Dermis blood vessel endothelial cell (primary cell): ENCODE measurements around the gene ZNF865. TPM values are rescaled to one million over a fixed set of nuclear protein-coding genes. Genes with fewer than 3 reads are reported as not detected.
A peak's percentile ranks its signal among the peaks of the same experiment; 100 is the strongest.

Experiments used
- DNase-seq: peaks from one replicate; pipeline ENCODE4 v3.0.0; 2010
- total RNA-seq: library from RNA; depleted of rRNA; stranded (reverse); fragments of >200 nt; gene quantifications from 2 replicates; pipeline ENCODE4 v1.2.3, GENCODE V29; 2014

ZNF865 gene
- total RNA-seq, 1 donor from 2014 or later = 1.4 TPM

DNA sequence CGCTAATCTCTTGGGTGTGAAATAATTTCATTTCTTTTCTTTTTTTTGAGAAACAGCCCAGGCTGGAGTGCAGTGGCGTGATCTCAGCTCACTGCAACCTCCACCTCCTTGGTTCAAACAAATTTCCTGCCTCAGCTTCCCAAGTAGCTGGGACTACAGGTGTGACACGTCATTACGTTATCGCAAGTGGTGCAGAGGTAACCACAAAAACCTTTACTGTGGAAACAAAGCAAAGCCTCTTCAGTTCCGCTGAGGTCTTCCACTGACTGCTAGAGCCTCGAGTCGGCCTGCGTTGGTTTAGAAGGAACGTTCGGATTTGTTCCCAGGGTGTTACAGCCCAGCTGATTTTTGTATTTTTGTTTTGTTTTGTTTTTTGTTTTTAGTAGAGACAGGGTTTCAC lies 20.9 kb downstream of the ZNF865 start:
- DNase-seq = no peak

DNA sequence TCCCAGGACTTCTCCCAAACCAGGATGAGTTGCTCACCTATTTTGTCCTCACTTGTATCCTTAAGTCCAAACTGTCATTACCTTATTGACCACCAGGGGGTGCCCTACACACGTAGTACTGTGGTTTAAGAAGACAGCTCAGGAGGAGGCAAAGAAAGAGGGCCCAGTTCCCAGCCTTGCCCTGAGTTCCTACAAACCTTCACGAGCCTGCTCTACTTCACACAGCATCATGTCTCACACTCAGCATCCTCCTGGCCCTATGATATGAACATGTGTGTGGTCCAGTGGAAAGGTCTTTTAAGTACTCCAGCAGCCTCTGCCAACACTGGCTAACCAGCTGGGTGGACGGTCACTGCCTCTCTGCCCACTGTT lies 27.0 kb downstream of the ZNF865 start:
- DNase-seq = peak; percentile 99

DNA sequence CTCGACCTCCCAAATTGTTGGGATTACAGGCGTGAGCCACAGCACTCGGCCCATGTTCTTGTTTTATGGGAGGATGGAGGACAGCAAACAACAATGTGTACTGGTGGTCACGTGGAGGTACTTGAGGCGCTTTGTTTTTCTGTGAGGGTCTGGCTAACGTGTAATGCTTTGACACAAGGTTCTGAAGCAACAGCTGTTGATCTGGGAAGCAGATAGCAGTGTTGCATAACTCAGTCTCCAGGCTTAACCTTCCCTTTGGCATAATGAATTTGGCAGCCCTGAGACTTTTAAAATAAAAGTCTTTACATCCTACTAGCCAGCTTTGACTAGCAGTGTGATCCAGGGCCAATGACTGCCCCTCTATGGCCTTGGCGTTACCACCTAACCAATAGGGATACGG lies 28.4 kb downstream of the ZNF865 start:
- DNase-seq = no peak

DNA sequence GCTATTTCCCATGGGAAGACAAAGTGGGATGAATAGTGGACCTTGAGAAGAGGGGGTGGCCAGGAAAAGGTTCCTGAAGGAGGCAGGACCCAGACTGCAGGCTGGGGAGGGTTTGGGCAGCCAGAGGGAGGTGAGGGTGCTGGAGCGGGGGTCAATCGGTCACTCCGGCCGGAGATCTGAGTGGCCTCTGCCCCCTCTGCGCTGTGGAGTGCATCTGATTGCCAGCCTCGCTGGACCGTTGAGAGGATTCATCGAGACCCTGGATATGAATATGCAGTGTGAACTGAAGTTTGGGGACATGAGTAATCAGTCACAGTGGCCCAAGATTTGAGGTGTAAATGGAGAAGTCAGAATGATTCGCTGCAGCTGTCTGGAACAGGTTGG lies 29.9 kb downstream of the ZNF865 start:
- DNase-seq = no peak

DNA sequence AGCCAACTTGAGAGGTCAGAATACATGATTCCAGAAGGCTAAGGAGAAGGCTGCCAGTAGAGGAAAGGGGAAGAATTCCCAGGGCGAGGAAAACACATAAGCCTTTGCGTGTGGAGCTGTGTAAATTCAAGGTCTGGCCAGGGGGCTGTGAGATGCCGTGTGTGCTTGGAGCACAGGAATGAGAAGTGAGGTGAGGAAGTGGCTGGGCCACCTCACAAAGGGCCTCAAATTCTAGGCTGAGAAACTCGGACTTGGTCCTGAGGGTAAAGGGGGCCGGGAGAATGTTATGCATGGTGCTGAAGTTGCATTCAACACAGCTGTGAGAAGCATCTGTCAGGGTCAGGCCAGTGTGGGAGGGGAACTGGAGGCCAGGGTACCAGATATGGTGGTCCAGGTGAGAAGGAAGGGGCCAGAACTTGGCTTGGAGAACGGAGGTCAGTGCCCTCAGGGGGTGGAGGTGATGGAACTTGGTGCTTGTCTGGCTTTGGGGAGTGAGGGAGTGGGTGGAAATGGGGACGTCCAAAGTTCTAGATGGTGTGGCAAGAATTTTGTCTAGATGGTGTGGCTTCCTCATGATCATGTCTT lies 30.5 kb downstream of the ZNF865 start:
- DNase-seq = no peak

DNA sequence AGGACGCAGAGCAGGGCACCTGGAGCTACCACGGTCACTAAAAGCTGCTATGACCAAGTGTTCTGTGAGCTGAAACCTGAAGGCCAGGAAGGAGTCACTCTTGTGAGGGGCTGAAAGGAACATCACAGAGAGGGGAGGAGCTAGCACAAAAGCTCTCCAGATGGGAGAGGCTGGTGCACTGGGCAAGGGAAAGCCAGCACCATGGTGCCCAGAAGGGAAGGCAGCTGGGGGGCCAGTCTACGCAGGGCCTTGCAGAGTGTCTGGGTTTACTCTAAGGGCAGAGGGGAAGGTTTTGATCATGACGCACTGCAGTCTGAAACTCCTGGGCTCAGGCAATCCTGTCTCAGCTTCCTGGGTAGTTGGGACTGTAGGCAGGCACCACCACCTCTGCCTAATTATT lies 31.3 kb downstream of the ZNF865 start:
- no peak for DNase-seq

DNA sequence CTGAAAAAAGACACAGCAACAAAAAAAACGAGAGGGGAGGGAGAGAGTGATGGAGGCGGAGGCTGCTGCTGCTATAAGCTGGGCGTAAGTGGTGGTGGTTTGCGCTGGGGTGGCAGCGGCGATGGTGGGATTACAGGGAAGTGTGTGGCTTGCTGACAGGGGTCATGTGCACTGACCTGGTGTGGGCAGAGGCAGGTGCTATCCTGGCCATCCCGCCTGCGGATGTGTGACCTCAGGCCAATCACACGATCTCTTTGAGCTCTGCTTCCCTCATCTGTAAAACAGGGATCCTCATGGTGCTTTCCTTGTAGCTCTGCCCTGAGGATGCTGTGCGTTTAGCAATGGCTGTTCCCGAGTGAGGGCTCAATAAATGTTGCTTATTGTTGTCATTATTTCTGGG lies 32.1 kb downstream of the ZNF865 start:
- DNase-seq = no peak

DNA sequence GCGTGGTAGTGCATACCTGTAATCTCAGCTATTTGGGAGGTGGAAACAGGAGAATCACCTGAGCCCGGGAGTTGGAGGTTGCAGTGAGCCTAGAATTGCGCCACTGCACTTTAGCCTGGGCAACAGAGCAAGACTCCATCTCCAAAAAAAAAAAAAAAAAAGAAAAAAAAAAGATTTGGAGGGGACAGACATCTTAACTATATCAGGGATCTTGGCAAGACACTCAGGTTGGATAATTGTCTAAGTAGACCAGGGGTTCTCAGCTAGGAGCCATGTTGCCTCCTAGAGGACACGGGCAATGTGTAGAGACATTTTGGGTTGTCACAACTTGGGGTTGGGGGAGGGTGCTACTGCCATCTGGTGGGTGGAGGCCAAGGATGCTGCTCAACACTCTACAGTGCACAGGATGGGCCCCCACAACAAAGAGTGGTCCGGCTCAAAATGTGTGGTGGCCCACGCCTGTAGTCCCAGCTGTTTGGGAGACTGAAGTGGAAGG lies 33.5 kb downstream of the ZNF865 start:
- DNase-seq = peak; percentile 62

DNA sequence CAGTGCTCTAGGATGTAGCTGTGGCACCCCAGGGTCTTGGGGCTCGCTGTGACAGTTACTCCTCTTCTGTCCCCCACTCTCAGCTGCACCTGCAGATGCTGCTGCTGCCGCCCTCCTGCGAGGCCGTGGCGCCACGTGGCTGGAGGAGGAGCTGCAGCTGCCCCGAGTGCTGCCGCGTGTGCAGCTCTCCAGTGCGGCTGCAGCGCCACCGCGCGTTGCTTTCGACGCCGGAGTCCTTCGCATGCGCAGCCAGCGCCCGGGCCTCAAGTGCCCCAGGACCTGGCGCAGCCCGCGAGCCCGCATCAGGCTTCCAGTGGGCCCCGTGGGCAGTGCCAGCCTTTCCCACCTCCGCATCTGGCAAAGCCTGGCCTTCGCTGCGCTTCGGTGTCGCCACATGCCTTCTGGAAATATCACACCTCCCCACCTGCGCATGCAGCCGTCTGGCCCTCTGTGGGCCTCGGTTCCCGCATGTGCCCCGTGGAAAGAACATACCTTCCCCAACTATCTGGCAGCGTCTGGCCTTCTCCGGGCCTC lies 34.7 kb downstream of the ZNF865 start:
- peak; percentile 81 for DNase-seq

DNA sequence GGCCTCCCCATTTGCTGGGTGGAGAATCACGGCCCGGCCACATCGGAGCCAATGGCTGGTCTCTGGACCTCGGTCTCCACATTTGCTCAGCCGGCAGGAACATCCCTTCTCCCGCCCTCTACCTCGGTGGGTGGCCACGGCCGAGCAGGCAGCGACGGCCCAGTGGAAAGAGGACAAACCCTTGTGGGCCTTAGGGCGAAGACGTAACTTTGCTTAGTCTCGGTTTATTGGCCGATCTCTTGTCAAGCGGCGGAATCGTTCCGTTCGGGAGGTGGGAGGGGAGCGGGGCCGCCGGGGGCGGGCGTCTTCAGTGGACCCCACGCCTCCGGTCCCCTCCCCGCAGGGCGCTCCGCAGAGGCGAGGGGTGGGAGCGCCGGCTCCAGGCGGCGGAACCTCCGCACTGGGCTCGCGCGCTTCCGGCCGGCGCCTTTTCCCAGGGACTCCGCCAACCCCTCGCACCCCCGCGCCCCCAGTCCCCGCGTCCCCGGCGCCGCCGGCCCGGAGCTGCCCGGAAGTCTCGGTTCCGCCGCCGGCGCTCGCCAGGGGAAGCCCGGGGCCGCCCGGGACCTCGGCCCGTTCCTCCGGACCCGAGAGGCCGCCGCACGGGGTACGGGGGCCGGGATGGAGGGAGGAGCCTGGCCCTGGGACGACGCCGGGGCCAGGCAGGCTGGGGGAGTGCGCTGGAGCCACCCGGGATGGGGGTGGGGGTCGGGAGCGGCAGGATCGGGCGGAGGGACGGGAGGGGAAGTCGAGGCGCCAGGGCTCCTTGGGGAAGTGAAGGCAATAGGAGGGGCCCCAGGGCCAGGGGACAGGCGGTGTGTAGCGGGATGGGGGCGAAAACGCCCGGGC lies 35.4 kb downstream of the ZNF865 start, which contains the start of gene ZNF580:
TSS of gene ZNF580 (plus strand) at position 426 of the 849 bp plus-strand sequence. CDS start 1,507 bp downstream, outside the sequence.
- DNase-seq = peak; percentile 70

DNA sequence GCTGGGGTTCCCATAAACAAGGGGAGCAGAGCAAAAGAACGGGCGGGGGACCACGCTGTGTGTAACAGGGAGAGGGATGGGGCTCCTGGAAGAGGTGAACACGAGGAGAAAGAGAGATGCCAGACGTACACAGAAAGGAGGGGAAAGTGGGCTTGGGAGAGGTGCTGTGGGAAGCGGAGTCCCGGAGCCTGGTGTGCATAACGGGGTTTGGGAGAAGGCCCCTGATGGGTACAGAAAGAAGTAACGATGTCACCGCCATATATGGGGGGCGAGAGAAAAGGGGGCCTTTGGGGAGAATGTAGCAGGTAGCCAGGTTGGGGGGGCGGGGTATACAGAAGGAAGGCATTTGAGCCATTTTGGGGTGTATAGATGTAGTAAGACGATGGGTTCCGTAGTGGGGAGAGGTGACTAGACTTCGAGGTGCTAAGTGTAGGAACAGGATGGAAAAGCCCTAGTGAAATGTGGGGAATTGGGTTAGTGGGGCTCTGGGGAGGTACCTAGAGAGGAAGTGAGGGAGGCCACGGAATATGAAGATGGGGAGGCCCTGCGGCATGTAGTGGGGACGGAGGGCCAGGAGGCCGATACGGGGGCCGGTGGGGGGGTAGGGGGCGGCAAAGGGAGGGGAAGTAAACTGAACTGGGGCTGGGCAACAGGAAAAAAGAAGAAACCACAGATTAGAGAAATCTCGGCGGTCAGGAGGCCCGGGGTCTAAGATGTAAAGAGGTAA lies 36.1 kb downstream of the ZNF865 start:
- no peak for DNase-seq

DNA sequence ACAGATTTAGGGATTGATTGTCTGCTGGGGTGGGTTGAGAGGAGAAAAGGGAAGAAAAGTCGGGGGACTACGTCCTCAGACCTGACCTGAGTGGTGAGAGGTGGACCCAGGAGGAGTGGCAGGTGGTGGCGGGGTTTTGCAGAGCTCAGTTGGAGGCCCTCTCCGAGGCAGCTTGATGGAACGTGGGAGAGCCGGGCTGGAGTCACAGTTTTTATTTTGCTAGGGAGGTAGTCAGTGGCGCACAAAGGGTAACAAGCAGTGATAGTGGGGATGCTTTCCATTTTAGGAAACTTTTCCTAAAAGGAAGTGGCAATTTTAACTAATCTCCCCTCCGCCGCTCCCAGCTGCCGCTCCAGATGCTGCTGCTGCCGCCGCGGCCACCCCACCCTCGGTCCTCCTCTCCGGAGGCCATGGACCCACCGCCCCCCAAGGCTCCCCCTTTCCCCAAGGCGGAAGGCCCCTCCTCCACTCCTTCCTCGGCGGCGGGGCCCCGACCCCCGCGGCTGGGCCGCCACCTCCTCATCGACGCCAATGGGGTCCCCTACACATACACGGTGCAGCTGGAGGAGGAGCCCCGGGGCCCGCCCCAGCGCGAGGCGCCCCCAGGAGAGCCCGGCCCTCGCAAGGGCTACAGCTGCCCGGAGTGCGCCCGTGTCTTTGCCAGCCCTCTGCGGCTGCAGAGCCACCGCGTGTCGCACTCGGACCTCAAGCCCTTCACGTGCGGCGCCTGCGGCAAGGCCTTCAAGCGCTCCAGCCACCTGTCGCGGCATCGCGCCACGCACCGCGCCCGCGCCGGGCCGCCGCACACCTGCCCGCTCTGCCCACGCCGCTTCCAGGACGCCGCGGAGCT lies 36.9 kb downstream of the ZNF865 start:
- DNase-seq = peak; percentile 28

DNA sequence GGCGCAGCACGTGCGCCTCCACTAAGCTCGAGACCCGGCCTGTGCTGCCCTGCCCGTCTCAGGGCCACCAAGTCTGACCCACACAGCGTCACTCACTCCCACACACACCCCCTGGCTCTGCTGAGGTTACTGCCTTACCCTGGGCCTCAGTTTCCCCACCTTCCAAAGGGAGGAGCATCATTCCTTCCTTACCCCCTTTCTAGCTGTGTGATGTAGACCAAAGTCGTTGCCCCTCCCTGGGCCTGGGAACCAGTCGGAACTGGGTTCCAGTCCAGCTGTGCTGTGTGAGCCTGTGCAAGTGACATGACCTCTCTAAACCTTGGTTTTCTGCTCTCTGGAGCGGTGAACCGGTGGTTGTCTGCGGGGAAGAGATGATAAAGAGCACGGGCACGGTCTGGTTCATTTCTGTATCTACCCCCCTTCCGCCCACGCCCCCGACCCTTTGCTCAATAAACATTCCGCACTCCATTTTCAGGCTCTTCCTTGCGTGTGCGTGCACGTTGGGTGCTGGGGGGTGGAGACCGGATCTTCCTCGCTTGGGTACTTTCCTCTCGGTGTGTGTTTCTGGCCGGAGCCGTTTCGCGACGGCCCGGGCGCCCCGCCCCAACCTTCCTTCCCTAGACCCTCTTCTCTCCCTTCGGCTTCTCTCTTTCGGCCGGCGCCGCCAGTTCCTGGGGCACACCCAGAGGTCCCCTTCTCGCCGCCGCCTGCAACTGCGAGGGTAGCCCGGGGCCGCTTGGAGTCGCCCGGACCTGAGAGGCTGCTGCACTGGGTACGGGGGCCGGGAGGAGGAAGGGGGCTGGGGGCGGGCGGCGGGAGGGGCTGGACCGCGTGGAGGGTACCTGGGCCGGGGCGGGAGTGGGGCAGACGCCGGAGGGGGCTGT lies 37.8 kb downstream of the ZNF865 start, which contains the start of gene ZNF581:
TSS of gene ZNF581 (plus strand) at position 647 of the 884 bp plus-strand sequence. CDS start 923 bp downstream, outside the sequence.
- DNase-seq = peak; percentile 79

DNA sequence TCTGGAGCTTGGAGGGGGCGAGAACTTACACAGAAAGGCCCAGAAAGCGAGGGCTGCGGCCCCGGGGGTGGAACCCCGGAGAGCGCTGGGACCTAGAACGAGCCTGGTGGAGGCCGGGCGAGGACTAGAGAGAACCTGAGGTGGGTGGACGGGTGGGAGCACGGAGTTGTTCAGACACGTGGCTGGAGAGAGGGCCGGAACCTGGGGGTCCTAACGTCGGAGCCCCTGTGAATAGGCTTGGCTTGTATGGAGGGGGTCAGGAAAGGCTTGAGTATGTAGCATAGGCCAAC lies 38.4 kb downstream of the ZNF865 start:
- no peak for DNase-seq

DNA sequence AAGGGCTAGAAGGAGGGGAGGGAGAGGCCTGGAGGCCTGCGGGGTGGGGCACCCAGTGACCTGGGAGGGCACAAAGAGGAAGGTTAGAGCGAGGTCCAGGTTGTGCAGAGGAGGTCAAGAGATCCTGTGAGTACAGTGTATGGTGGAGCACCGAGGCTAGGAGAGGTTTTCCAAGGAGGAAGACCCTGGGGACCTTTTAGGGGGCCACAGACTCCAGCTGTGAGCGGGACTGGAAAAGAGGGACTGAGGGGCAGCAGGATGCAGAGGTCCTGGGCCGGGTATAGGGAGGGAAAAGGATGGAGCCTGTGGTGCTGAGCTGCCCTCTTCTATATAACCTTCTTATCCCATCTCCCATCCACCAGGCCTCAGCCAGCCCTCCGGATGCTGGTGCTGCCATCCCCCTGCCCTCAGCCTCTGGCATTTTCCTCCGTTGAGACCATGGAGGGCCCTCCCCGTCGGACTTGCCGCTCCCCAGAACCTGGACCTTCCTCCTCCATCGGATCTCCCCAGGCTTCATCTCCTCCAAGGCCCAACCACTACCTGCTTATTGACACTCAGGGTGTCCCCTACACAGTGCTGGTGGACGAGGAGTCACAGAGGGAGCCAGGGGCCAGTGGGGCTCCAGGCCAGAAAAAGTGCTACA lies 38.9 kb downstream of the ZNF865 start:
- DNase-seq = no peak

DNA sequence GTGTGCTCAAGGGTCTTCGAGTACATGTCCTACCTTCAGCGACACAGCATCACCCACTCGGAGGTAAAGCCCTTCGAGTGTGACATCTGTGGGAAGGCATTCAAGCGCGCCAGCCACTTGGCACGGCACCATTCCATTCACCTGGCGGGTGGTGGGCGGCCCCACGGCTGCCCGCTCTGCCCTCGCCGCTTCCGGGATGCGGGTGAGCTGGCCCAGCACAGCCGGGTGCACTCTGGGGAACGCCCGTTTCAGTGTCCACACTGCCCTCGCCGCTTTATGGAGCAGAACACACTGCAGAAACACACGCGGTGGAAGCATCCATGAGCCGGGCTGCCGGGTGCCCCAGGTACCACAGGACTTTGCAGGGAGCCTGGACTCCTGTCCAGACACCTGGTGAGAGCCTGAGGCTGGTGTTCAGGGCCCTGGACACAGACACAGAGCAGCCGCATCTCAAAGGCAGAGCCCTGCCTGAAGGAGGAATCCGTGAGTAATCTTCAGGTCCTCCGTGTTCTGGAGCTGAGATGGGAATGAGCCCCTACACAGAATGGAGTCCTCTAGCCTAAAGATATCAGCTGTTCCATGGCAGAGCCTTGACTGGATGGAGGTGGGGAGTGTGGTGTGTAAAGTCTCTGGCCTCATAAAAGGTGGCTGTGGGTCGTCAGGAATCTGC lies 39.5 kb downstream of the ZNF865 start:
- DNase-seq = no peak

DNA sequence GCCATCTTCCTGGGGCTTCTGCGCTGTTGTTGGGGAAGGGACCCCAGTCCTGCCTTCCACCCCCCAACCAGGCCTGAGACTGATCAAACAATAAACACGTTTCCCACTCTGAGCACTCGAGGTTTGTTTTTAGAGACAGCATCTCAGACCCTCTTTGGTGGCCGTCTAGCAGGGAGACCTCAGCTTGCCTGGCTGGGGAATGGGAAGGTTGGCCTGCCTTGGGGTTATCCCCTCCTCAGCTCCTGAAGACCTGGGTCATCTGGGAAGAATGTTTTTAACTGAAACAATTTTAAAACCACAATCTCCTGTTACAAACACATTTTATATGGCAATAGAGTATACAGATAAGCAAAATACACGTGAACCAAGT lies 40.0 kb downstream of the ZNF865 start:
- DNase-seq = no peak

DNA sequence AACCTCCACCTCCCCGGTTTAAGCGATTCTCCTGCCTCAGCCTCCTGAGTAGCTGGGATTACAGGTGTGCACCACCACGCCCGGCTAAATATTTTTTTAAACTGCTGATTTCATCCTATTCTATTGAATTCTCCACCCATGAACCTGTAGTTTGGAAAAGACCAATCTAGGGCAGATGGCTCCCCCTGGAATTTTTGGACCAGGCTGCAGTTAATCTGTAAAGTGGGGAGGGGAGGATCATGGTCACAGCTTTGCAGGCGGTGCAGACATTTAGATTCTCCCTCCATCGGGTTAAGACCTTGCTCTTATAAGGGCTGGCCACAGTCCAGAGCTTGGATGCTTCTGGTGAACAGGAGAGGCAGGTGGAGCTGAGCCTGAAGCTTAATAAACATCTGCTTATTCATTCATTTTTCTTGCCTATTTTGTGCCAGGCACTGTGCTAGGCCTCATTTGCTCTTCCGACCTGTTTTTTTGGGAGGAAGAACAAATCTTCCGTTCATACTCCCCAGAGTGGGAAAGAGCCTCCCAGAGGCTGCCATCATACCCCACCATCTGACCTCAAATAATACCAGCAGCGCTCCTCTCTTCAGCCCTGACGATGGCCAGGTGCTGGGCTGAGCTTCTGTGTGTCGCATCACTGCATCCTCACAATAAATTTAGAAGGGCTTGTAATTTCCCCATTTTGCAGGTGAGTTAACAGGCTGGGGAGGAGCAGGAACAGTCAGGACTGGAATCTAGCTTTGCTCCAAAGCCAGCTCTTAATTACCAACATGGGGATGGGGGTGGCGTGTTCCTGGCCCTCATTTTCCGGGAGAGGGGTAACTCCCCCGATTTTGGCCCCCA lies 41.7 kb downstream of the ZNF865 start:
- DNase-seq = no peak
